AG09309 (cell line): ENCODE results near the gene SAP25.

Experiments
- DNase-seq: peaks from one replicate; pipeline ENCODE4 v3.0.0-alpha.2; 2010; ENCODE audit warnings: low read depth
- H3K4me3 ChIP-seq: 2 replicates; pipeline ENCODE4 v1.5.1; 2011; ENCODE audit warnings: mild to moderate bottlenecking, low read depth, low read length, moderate library complexity; ENCODE audit not compliant: control insufficient read depth
- TF ChIP-seq, protein P1 (sequence below): IDR thresholded peaks from 2 replicates; pipeline ENCODE4 v1.5.1; 2011; ENCODE audit warnings: mild to moderate bottlenecking, low read depth, low read length, inconsistent platforms; ENCODE audit not compliant: insufficient read depth, control insufficient read depth; ENCODE audit errors: missing control alignments

SAP25 gene

DNA sequence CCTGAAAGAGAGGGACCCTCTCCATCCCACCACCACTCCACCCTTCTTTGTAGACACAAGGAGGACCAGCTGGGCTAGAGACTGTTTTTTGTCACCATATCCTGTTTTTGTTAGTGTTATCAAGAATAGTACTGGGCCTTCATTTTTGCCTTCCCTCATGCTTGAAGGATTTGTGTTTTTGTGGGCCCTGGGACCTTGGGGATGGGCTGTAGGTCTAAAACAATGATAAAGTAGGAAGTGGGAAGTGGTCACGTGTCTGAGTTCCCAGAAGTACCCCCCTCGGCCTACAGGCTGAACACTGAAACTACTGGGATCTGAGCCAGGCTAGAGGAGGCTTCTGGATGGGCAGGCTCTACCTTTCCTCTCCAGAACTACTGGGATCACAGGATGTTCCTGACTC, 25.8 kb downstream of the SAP25 start:
- no peak for DNase-seq

DNA sequence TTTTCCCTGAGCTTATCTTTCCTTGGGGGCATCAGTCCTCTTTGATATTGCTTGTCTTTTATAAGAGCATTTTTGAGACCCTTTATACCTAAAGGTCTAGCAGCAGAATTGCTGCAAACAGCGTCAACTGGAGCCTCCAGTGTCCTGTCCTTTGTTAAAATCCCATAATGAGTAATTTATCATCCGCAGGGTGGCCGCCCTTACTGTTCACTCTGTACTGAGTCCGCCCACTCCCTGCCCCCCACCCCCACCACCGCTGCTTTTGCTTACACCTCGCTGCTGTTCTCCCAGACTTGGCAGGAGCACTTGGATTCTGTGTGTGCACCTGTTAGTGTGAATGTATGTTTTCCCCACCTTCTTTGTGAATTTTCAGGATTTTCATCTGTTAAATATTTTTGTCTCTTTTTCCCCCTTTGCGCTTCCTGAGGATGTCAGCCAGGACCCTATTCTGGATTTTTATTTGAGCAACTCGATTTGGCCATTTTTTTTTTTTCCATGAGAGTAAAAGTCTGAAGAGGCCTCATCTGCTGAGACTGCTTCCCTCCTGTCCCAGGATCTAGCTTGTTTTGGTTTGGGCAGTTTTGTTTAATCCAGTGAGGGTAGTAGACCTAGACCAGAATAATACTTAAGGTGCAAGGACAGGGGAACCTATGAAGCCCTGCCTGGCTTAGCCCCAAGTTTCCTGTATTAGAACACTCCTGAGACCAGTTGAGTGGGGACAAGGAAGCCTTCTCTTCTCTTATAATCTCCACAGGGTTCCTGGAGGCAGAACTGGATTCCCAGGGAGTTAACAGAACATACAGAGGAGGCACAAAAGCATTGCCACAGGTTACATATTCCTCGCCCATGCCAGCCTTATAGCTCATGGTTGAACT, 26.5 kb downstream of the SAP25 start:
- TF ChIP-seq, protein P1, sequence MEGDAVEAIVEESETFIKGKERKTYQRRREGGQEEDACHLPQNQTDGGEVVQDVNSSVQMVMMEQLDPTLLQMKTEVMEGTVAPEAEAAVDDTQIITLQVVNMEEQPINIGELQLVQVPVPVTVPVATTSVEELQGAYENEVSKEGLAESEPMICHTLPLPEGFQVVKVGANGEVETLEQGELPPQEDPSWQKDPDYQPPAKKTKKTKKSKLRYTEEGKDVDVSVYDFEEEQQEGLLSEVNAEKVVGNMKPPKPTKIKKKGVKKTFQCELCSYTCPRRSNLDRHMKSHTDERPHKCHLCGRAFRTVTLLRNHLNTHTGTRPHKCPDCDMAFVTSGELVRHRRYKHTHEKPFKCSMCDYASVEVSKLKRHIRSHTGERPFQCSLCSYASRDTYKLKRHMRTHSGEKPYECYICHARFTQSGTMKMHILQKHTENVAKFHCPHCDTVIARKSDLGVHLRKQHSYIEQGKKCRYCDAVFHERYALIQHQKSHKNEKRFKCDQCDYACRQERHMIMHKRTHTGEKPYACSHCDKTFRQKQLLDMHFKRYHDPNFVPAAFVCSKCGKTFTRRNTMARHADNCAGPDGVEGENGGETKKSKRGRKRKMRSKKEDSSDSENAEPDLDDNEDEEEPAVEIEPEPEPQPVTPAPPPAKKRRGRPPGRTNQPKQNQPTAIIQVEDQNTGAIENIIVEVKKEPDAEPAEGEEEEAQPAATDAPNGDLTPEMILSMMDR = no peak
- no peak for DNase-seq
- H3K4me3 ChIP-seq = no peak overlapping the region

More for the DNA sequence above, 25.8 kb downstream of the SAP25 start:
- TF ChIP-seq, protein P1 = no peak
- H3K4me3 ChIP-seq = no peak overlapping the region

GRCh38 chr7:100546129-100546925, 27.4 kb downstream of the SAP25 start:
- no peak for DNase-seq
- TF ChIP-seq, protein P1 = no peak
- H3K4me3 ChIP-seq = no peak overlapping the region

- TF ChIP-seq, protein P1 = peak; percentile 8
- DNase-seq = peak; percentile 17
- no peak overlapping the region for H3K4me3 ChIP-seq
Observed at GRCh38 chr7:100545360-100546128, 28.2 kb downstream of the SAP25 start.

GRCh38 chr7:100544967-100545359, 28.7 kb downstream of the SAP25 start:
- TF ChIP-seq, protein P1 = no peak
- DNase-seq = no peak
- H3K4me3 ChIP-seq = no peak overlapping the region

GRCh38 chr7:100544386-100544785, 29.3 kb downstream of the SAP25 start:
- TF ChIP-seq, protein P1 = no peak

More at GRCh38 chr7:100544386-100544785, 29.3 kb downstream of the SAP25 start:
- DNase-seq = no peak
- no peak overlapping the region for H3K4me3 ChIP-seq
